ENCODE results near the gene TMUB1.

GRCh38 chr7:151034312-151035025, 48.8 kb downstream of the TMUB1 start:
- TF ChIP-seq POLR2AphosphoS5 (IDR thresholded peaks at IDR 0.05; ENCODE audit: low read depth, low read length) (no peak), POLR2A (IDR thresholded peaks at IDR 0.05; ENCODE audit: low read depth, low read length) (no peak)
